HUES48 (cell line): ENCODE data around the gene GGPS1.

ENCODE experiments used
- H3K27ac ChIP-seq: one replicate; pipeline ENCODE4 v1.7.0; 2013; ENCODE audit warnings: low read depth, low read length, inconsistent platforms
- H3K27me3 ChIP-seq: 2 replicates; pipeline ENCODE4 v1.6.1; 2013; ENCODE audit warnings: mild to moderate bottlenecking, low read length; ENCODE audit not compliant: control insufficient read depth, insufficient read depth
- H3K36me3 ChIP-seq: 2 replicates; pipeline ENCODE4 v1.6.1; 2013; ENCODE audit warnings: low read length; ENCODE audit not compliant: control insufficient read depth, insufficient read depth
- H3K4me1 ChIP-seq: 2 replicates; pipeline ENCODE4 v1.6.1; 2013; ENCODE audit warnings: mild to moderate bottlenecking, low read length; ENCODE audit not compliant: control insufficient read depth, insufficient read depth
- H3K4me3 ChIP-seq: 2 replicates; pipeline ENCODE4 v1.5.1; 2013; ENCODE audit warnings: mild to moderate bottlenecking, low read depth, low read length
- H3K9ac ChIP-seq: 2 replicates; pipeline ENCODE4 v1.6.1; 2013; ENCODE audit warnings: mild to moderate bottlenecking, low read depth, low read length, moderate library complexity
- H3K9me3 ChIP-seq: 2 replicates; pipeline ENCODE4 v1.6.1; 2013; ENCODE audit warnings: low read length; ENCODE audit not compliant: control insufficient read depth, insufficient read depth

The GGPS1 gene

GRCh38 chr1:235325139-235325538, 3.2 kb upstream of the GGPS1 start:
- H3K9me3 ChIP-seq, result no peaks in the 10 kb centered on the region
- peaks cover 12% of the 10 kb centered on the region for H3K4me1 ChIP-seq
- no peaks in the 10 kb centered on the region for H3K27me3 ChIP-seq
- H3K9ac ChIP-seq, result no peak overlapping the region
- H3K27ac ChIP-seq, result no peak overlapping the region
- peak overlapping the region; percentile 96 for H3K4me3 ChIP-seq
- peaks cover 32% of the 10 kb centered on the region for H3K36me3 ChIP-seq

- Histone ChIP-seq H3K27me3 (no peaks in the 10 kb centered on the region), H3K27ac (no peak overlapping the region), H3K4me3 (peak overlapping the region; percentile 96), H3K36me3 (peaks cover 26% of the 10 kb centered on the region), H3K9me3 (no peaks in the 10 kb centered on the region), H3K4me1 (peaks cover 18% of the 10 kb centered on the region), H3K9ac (no peak overlapping the region)
Measured at GRCh38 chr1:235325854-235326253, 2.5 kb upstream of the GGPS1 start.

- H3K4me1 ChIP-seq, result peaks cover 28% of the 10 kb centered on the region
- no peaks in the 10 kb centered on the region for H3K9me3 ChIP-seq
- peak overlapping the region; percentile 96 for H3K4me3 ChIP-seq
- H3K27ac ChIP-seq, result peak overlapping the region; percentile 97
- H3K36me3 ChIP-seq, result peaks cover 25% of the 10 kb centered on the region
- no peaks in the 10 kb centered on the region for H3K27me3 ChIP-seq
- H3K9ac ChIP-seq, result peak overlapping the region; percentile 85
Measured at GRCh38 chr1:235326719-235327558, 1.4 kb upstream of the GGPS1 start.

GRCh38 chr1:235327559-235328270, 655 bp upstream of the GGPS1 start, which contains the start of gene ARID4B:
ARID4B (minus strand) TSS chr1:235328179; CDS start chr1:235326919, 1,260 bp downstream.
- peak within 1 kb of the TSS; percentile 86 for H3K9ac ChIP-seq
- peaks cover 17% of the 10 kb centered on the region; the same call in 1 of the 2 replicates for H3K36me3 ChIP-seq
- peak within 1 kb of the TSS; percentile 97 for H3K27ac ChIP-seq
- no peaks in the 10 kb centered on the region for H3K27me3 ChIP-seq
- H3K4me1 ChIP-seq, result peaks cover 31% of the 10 kb centered on the region
- H3K4me3 ChIP-seq, result peak within 1 kb of the TSS; percentile 97
- H3K9me3 ChIP-seq, result no peaks in the 10 kb centered on the region

GRCh38 chr1:235329139-235329902, 951 bp downstream of the GGPS1 start:
- peak overlapping the region; percentile 97 for H3K4me3 ChIP-seq
- peak overlapping the region; percentile 86 for H3K9ac ChIP-seq
- 0 out of 2 replicates have a peak, but pooled peaks cover 12% of the 10 kb centered on the region for H3K36me3 ChIP-seq
- H3K4me1 ChIP-seq, result peaks cover 31% of the 10 kb centered on the region
- no peaks in the 10 kb centered on the region for H3K9me3 ChIP-seq
- H3K27me3 ChIP-seq, result no peaks in the 10 kb centered on the region
- peak overlapping the region; percentile 95 for H3K27ac ChIP-seq

- H3K27ac ChIP-seq, result no peak overlapping the region
- H3K9ac ChIP-seq, result no peak overlapping the region
- peaks cover 23% of the 10 kb centered on the region for H3K4me1 ChIP-seq
- H3K36me3 ChIP-seq, result peaks cover 12% of the 10 kb centered on the region
- H3K27me3 ChIP-seq, result no peaks in the 10 kb centered on the region
- no peaks in the 10 kb centered on the region for H3K9me3 ChIP-seq
- H3K4me3 ChIP-seq, result peak overlapping the region; percentile 37
Measured at GRCh38 chr1:235330918-235331285, 2.5 kb downstream of the GGPS1 start.

GRCh38 chr1:235331401-235331800, 3.0 kb downstream of the GGPS1 start:
- Histone ChIP-seq H3K27me3 (no peaks in the 10 kb centered on the region), H3K4me3 (peak overlapping the region; percentile 37; the same call in 1 of the 2 replicates), H3K9ac (no peak overlapping the region), H3K36me3 (peaks cover 13% of the 10 kb centered on the region), H3K9me3 (no peaks in the 10 kb centered on the region), H3K27ac (no peak overlapping the region), H3K4me1 (peaks cover 19% of the 10 kb centered on the region)

- Histone ChIP-seq H3K36me3 (peaks cover 35% of the 10 kb centered on the region), H3K9me3 (no peaks in the 10 kb centered on the region), H3K27me3 (no peaks in the 10 kb centered on the region), H3K4me3 (no peak overlapping the region), H3K4me1 (peaks cover 3% of the 10 kb centered on the region; the same call in 1 of the 2 replicates), H3K9ac (no peak overlapping the region), H3K27ac (no peak overlapping the region)
Measured at GRCh38 chr1:235336903-235337302, 8.5 kb downstream of the GGPS1 start.

- Histone ChIP-seq H3K9ac (no peak overlapping the region), H3K36me3 (peaks cover 45% of the 10 kb centered on the region)
Measured at GRCh38 chr1:235339746-235340145, 11.4 kb downstream of the GGPS1 start.

GRCh38 chr1:235341334-235341733, 13.0 kb downstream of the GGPS1 start:
- Histone ChIP-seq H3K9me3 (no peaks in the 10 kb centered on the region), H3K4me1 (no peaks in the 10 kb centered on the region), H3K27me3 (no peaks in the 10 kb centered on the region), H3K36me3 (peaks cover 32% of the 10 kb centered on the region), H3K27ac (no peak overlapping the region), H3K4me3 (no peak overlapping the region), H3K9ac (no peak overlapping the region)

More at GRCh38 chr1:235339746-235340145, 11.4 kb downstream of the GGPS1 start:
- Histone ChIP-seq H3K4me3 (no peak overlapping the region), H3K27ac (no peak overlapping the region), H3K4me1 (no peaks in the 10 kb centered on the region), H3K27me3 (no peaks in the 10 kb centered on the region), H3K9me3 (no peaks in the 10 kb centered on the region)
